C1 segment of cervical spinal cord (tissue), 14 donors: ENCODE measurements around the gene RUBCN.
A peak's percentile ranks its signal among the peaks of the same experiment; 100 is the strongest.
"Not testable (repeated sequence)": the region's sequence is repeated elsewhere in the genome, so short reads cannot be mapped to it uniquely, and the experiment has no call there.

Source experiments
- DNase-seq, 14 donors: peaks; one replicate each; lab custom pipeline; 2025; lab: John Stamatoyannopoulos, UW

Gene RUBCN

GRCh38 chr3:197734667-197735318 lies 1.9 kb downstream of the RUBCN start:
- DNase-seq = no peak

DNA sequence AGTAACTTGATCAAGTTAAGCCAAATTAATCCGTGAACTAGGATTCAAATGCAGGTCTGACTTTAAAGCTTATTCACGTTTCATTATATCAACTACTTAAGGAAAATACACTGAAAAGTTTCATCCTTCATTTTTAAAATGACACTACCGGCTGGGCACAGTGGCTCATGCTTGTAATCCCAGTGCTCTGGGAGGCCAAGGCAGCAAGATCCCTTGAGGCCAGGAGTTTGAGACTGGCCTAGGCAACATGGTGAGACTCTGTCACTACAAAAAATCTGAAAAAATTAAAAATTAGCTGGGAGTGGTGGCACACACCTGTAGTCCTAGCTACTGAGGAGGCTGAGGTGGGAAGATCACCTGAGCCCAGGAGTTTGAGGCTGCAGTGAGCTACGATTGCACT lies 3.7 kb downstream of the RUBCN start:
- no peak for DNase-seq

DNA sequence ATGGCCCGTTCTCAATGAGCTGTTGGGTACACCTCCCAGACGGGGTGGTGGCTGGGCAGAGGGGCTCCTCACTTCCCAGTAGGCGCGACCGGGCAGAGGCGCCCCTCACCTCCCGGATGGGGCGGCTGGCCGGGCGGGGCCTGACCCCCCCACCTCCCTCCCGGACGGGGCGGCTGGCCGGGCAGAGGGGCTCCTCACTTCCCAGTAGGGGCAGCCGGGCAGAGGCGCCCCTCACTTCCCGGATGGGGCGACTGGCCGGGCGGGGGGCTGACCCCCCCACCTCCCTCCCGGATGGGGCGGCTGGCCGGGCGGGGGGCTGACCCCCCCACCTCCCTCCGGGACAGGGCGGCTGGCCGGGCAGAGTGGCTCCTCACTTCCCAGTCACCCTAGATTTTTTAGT lies 5.2 kb downstream of the RUBCN start:
- not testable (repeated sequence) for DNase-seq

DNA sequence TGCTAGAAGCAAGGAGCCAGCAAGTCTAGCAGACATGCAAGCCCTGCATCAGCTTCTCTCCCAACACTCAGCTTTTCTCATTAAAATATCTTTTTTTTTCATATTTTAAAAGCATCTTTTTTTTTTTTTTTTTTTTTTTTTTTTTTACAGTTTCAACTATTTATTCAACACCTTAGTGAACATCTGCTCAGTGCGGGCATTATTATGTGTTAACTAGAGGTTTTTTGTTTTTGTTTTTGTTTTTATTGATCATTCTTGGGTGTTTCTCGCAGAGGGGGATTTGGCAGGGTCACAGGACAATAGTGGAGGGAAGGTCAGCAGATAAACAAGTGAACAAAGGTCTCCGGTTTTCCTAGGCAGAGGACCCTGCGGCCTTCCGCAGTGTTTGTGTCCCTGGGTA lies 5.9 kb downstream of the RUBCN start:
- not testable (repeated sequence) for DNase-seq

DNA sequence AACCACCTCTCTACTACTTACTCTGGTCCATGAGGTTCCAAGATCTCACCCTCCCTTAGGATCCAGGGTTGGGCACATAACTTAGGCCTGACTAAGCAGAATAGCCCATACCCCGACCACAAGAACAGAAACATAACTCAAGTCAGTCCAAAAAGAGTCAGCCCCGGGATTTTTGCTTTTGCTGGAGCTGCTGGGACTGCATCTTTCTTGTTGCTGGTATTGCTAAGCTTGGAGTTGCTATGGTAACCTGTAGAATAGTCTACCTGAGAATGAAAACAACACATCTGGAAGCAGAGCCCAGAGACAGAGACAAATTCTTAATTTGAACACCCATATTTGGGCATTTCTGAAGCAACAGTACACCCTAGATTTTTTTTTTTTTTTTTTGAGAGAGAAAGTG lies 6.5 kb downstream of the RUBCN start:
- no peak for DNase-seq

- no peak for DNase-seq
These were observed 8.2 kb downstream of the RUBCN start for GRCh38 chr3:197728487-197728886.

DNA sequence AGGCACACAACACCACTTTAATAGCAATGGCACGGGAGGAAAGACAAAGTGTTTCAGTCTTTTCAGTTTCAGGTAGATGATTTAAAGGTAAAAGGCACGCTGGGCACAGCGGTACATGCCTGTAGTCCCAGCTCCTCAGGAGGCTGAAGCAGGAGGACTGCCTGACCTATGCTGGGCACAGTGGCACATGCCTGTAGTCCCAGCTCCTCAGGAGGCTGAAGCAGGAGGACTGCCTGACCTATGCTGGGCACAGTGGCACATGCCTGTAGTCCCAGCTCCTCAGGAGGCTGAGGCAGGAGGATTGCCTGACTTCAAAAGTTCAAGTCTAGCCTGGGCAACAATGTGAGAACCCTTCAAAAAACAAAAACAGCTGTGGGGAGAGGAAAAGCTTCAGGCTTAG lies 8.8 kb downstream of the RUBCN start:
- not testable (repeated sequence) for DNase-seq

DNA sequence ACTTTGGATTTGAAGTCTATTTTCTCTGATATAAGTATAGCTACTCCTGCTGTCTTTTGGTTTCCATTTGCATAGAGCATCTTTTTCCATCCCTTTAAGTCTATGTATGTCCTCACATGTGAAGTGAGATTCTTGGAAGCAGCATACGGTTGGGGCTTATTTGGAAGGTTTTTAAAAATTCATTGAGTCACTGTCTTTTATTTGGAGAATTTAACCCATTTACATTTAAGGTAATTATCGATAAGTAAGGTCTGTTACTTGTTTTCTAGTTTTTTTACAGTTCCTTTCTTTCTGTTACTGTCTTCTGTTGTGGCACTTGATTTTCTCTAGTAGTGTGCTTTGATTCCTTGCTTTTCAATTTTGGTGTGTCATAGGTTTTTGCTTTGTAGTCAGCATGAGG lies 14.0 kb downstream of the RUBCN start:
- no peak for DNase-seq

DNA sequence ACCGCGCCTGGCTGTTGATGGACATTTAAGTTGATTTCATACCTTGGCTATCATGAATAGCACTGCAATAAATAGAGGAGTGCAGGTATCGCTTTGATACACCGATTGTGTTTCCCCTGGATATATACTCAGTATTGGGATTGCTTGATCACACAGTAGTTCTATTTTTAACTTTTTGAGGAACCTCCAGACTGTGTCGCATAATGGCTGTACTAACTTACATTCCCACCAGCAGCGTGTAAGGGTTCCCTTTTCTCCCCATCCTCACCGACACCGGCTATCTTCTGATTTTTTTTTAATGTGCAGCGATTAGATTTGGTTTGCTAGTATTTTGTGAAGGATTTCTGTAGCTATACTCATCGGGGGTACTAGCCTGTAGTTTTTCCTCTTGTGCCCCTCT lies 16.0 kb downstream of the RUBCN start:
- DNase-seq = no peak

GRCh38 chr3:197718891-197719290 lies 17.8 kb downstream of the RUBCN start:
- no peak for DNase-seq

DNA sequence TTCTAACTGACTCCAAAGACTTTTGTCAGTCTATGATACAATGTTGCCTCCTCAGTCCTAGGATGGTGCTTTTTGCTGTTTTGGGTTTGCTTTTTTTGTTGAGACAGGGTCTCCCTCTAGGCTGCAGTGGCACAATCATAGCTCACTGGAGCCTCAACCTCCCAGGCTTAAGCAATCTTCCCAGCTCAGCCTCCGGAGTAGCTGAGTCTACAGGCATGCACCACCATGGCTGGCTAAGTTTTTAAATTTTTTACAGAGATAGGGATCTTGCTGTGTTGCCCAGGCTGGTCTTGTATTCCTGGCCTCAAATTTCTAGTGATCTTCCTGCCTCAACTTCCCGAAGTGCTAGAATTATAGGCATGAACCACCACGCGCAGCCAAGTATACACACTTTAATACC lies 22.5 kb downstream of the RUBCN start:
- no peak for DNase-seq

DNA sequence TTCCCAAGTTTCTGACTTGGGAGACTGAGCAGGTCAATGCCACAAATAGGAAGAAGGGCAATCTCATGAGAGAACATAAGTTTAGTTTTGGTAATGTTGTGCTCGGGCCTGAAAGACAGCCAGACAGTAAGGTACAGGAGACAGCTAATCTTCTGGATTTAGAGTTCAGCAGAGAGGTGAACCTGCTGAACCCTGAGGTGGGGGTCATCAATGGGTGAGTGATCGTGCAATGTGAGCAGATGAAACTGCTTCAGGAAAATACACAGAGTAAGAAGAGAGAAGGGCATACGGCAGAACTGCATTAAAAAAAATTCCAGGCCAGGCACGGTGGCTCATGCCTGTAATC lies 23.3 kb downstream of the RUBCN start:
- DNase-seq = no peak

DNA sequence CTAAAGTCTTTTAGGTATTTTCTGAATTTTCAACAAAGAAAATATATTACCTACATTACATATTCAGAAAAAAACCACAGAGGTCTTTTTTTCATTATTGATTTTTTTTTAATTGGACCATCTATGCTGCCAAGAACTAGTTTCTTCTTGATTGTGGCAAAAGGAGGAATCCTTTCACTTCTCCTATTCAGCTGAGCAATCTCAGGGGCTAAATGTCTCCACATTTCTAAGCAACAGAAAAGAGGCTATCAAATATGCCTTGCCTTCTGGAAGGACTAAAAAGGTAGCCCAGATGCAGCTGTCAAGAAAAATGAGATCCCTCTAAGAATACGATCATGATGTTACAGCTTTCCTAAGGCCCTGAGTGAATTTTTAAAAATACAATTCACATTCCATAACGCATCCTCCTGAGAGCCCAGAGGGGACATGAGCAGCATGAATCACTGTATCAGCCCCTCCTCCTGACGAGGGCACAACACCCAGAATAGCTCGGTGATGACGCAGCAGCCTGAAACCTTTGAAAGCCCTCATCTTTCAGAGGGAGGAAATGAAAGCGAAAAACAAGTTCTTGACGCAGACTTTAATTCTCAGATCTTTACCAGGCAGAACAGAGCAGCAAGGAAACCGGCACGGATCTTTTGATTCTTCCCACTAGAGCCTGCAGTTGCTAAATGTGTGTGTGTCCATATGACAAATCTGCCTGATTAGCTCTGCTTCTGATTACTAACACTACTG lies 24.6 kb downstream of the RUBCN start:
- peak in 12 of 14 donors; percentile 47 to 89 (median 74) for DNase-seq

- DNase-seq = not testable (repeated sequence)
These were observed 25.7 kb downstream of the RUBCN start for GRCh38 chr3:197710965-197711364.

DNA sequence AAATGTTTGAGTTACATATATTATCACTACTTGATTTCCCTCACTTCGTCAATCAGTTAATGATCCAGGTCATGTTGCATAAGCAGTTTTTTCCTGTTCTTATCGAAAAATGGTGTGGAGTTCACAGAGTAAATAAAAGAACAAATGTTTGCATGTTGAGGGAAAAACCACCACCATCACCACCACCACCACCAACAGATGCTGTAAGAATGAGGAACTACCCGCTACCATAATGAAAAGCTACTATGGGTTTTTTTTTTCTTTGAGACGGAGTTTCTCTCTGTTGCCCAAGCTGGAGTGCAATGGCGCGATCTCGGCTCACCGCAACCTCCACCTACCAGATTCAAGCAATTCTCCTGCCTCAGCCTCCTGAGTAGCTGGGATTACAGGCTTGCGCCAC lies 27.6 kb downstream of the RUBCN start:
- no peak for DNase-seq

- no peak for DNase-seq
These were observed 30.0 kb downstream of the RUBCN start for GRCh38 chr3:197706658-197707057.

GRCh38 chr3:197701841-197702240 lies 34.9 kb downstream of the RUBCN start:
- no peak for DNase-seq

DNA sequence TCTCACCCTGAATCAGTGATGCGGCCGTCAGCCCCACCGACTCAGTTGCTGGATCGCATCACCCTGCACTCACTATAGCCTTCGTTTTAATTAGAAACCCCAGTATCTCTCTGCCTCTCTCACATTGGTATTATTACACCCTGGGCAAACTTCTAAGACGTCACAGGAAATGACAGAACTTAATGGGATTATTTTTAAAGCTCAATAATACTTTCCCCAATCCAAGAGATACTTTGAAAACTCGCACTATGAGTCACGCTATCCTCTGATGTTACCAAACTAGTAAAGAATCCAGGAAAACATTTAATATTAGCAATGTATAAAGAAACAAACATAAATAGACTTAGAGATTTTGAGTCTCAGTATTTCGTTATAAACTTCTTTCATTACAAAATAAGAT lies 36.6 kb downstream of the RUBCN start:
- no peak for DNase-seq

GRCh38 chr3:197697355-197697754 lies 39.3 kb downstream of the RUBCN start:
- no peak for DNase-seq

DNA sequence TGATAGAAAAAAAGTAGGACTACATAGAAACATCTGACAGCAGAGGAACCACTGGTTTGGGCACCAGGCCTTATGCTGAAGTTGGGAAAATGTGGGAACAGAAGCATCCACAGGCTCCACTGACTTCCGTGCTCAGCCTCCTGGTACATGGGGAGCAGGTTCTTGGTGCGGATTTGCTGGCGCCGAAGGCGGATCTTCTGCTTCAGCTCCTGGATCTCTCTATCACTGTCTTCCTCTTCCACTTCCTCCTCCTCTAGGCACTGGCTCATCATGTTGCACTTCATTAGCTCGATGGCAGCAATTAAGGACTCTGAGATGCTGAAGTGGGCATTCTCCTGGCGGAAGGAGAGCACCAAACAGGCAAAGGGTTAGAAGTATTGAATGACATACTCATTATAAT lies 42.5 kb downstream of the RUBCN start:
- no peak for DNase-seq

DNA sequence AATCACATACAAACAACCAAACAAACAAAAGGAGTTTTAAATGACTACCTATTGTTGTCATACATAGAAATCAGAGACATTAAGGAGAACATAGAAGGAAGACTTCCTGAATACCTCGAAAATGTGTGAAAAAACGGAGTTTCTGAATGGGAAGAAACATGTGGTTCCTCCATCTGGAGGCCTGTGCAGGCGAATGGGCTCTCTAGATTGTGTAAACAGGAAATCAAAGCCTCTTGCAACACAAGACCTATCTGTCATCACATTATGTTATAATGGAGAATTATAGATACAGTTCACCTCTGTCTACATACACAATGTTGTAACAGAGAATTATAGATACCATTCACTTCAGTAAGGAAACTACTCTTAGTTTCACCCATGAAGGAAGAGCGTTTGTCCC lies 44.1 kb downstream of the RUBCN start:
- DNase-seq = no peak

DNA sequence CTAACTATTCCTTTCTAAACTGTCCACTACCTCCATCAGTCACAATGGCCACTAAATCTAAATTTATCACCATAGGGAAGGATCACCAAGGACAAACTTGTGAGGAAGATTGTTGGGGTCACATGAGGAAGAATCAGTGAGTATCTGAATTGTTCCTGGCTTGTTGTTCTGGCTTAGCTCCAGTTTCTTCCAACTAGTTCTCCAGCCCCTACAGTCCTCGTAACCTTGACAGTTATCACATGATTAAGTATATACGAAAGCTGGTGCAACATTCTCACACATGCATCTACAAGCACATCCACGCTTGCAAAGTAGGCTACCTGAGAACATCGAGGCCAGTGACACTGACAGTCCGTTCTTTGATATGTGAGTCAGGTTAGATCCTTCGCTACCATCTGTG lies 46.0 kb downstream of the RUBCN start:
- DNase-seq = no peak

DNA sequence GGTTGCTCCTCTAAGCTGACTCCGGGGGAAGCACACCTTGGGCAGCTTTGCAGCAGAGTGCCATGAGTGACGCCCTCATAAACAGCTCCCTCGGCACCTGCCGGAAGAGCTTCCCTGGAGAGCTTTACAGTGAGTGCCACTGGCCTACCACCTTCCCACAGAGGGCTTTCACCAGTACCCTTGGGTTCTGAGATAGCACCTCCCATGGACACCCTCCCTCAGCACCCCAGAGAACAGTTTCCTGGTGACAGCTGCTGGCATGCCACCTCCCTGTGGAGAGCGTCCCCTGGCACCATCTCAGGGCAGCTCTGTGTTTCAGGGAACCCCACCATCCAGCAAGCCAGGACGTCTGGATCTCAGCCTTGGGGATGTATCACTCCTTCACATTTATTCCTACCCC lies 49.1 kb downstream of the RUBCN start:
- DNase-seq = no peak

DNA sequence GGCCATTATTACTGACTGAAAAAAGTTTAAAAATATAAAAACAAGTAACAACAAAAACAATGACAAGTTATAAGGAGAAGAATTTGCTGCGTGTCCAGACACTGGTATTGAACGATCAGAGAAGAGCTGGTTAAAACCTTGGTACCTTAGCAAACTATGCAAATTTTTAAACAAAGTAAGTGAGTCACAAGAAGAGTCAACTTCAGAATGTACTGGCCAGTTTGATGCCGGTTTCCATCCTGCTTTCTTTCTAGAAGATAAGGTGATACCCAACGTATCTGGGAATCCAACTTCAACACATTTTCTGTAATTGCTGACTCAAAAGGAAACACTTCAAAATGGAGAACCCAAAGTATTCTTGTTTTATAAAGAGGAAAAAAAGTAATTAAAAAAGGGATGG lies 49.8 kb downstream of the RUBCN start:
- DNase-seq = no peak
